OCI-LY1 (cell line): ENCODE data around the gene TMEM242.
A peak's percentile ranks its signal among the peaks of the same experiment; 100 is the strongest.
"Not testable (repeated sequence)": the region's sequence is repeated elsewhere in the genome, so short reads cannot be mapped to it uniquely, and the experiment has no call there.

Source experiments
- H2AFZ ChIP-seq: fragments of 200-600 bp; sonication (generic), shearing (Covaris generic); 2 replicates; pipeline ENCODE4 v1.6.0; 2014; ENCODE audit warnings: antibody characterized with exemption, mild to moderate bottlenecking, low read length
- H3F3A ChIP-seq: fragments of 200-600 bp; sonication (generic), shearing (Covaris generic); 2 replicates; pipeline ENCODE4 v1.6.0; 2014; ENCODE audit warnings: mild to moderate bottlenecking, antibody characterized with exemption, low read length, moderate library complexity; ENCODE audit not compliant: insufficient read depth
- H3K27ac ChIP-seq: fragments of 200-600 bp; sonication (generic); 2 replicates; pipeline ENCODE4 v1.5.1; 2014; ENCODE audit warnings: low read length, mixed run types, mild to moderate bottlenecking, low read depth; ENCODE audit not compliant: poor library complexity, severe bottlenecking
- H3K27me3 ChIP-seq: fragments of 200-600 bp; sonication (generic); 2 replicates; pipeline ENCODE4 v1.6.0; 2014; ENCODE audit warnings: antibody characterized with exemption, mild to moderate bottlenecking, low read length, moderate library complexity; ENCODE audit not compliant: insufficient read depth
- H3K36me3 ChIP-seq: fragments of 200-600 bp; sonication (generic); 2 replicates; pipeline ENCODE4 v1.6.1; 2014; ENCODE audit warnings: mild to moderate bottlenecking, antibody characterized with exemption, low read length, moderate library complexity, mixed read lengths; ENCODE audit not compliant: insufficient read depth
- H3K4me1 ChIP-seq: fragments of 200-600 bp; sonication (generic); 2 replicates; pipeline ENCODE4 v1.5.1; 2014; ENCODE audit warnings: mild to moderate bottlenecking, low read length, moderate library complexity; ENCODE audit not compliant: insufficient read depth, severe bottlenecking
- H3K4me2 ChIP-seq: fragments of 200-600 bp; sonication (generic), shearing (Covaris generic); 2 replicates; pipeline ENCODE4 v1.6.1; 2014; ENCODE audit warnings: low read length
- H3K4me3 ChIP-seq: fragments of 200-600 bp; sonication (generic); 2 replicates; pipeline ENCODE4 v1.5.1; 2014; ENCODE audit warnings: low read length, low read depth, mild to moderate bottlenecking, mixed read lengths; ENCODE audit not compliant: poor library complexity, severe bottlenecking
- H3K79me2 ChIP-seq: fragments of 200-600 bp; shearing (Covaris generic); 2 replicates; pipeline ENCODE4 v1.6.1; 2016; ENCODE audit warnings: mixed run types, low read length, mixed read lengths; ENCODE audit not compliant: insufficient read depth
- H3K9ac ChIP-seq: fragments of 200-600 bp; sonication (generic), shearing (Covaris generic); 2 replicates; pipeline ENCODE4 v1.6.1; 2014; ENCODE audit warnings: mild to moderate bottlenecking, low read length, mixed read lengths
- H3K9me2 ChIP-seq: fragments of 200-600 bp; sonication (generic), shearing (Covaris generic); 2 replicates; pipeline ENCODE4 v1.6.1; 2014; ENCODE audit warnings: low read depth, mild to moderate bottlenecking, low read length, mixed read lengths
- H3K9me3 ChIP-seq: fragments of 200-600 bp; shearing (Covaris generic); 2 replicates; pipeline ENCODE4 v1.6.1; 2014; ENCODE audit warnings: low read length, mixed read lengths
- H4K20me1 ChIP-seq: fragments of 200-600 bp; sonication (generic), shearing (Covaris generic); 2 replicates; pipeline ENCODE4 v1.6.0; 2016; ENCODE audit warnings: mild to moderate bottlenecking, low read length; ENCODE audit not compliant: insufficient read depth
- CTCF ChIP-seq: fragments of 200-600 bp; sonication (generic), shearing (Covaris generic); IDR thresholded peaks from 2 replicates; pipeline ENCODE4 v1.5.1; 2017; ENCODE audit warnings: mild to moderate bottlenecking, antibody characterized with exemption, low read length, moderate library complexity, mixed read lengths
- EZH2 ChIP-seq: fragments of 200-600 bp; sonication (generic), shearing (Covaris generic); IDR thresholded peaks from 2 replicates; pipeline ENCODE4 v1.8.0; 2017; ENCODE audit warnings: borderline replicate concordance, mixed run types, mild to moderate bottlenecking, antibody characterized with exemption, low read length, moderate library complexity, mixed read lengths

TMEM242 gene

GRCh38 chr6:157343732-157344131 is 20.4 kb upstream of the TMEM242 start:
- no peaks in the 10 kb centered on the region for H3F3A ChIP-seq
- H3K27ac ChIP-seq, result no peak overlapping the region
- H3K36me3 ChIP-seq, result no peaks in the 10 kb centered on the region
- no peaks in the 10 kb centered on the region; the same call in 1 of the 2 replicates for H3K27me3 ChIP-seq
- H3K4me1 ChIP-seq, result no peaks in the 10 kb centered on the region
- H3K4me3 ChIP-seq, result no peak overlapping the region
- H4K20me1 ChIP-seq, result no peaks in the 10 kb centered on the region
- H3K9me2 ChIP-seq, result no peaks in the 10 kb centered on the region
- TF ChIP-seq CTCF, result no peak
- TF ChIP-seq EZH2, result no peak
- H3K9ac ChIP-seq, result no peak overlapping the region
- H3K79me2 ChIP-seq, result no peaks in the 10 kb centered on the region
- no peaks in the 10 kb centered on the region for H3K9me3 ChIP-seq
- H2AFZ ChIP-seq, result no peak overlapping the region
- H3K4me2 ChIP-seq, result no peak overlapping the region

- no peak overlapping the region for H3K4me2 ChIP-seq
- no peaks in the 10 kb centered on the region for H3F3A ChIP-seq
- H3K4me1 ChIP-seq, result no peaks in the 10 kb centered on the region
- H3K9me2 ChIP-seq, result no peaks in the 10 kb centered on the region
- no peaks in the 10 kb centered on the region for H4K20me1 ChIP-seq
- no peak overlapping the region for H3K27ac ChIP-seq
- no peaks in the 10 kb centered on the region for H3K9me3 ChIP-seq
- TF ChIP-seq EZH2, result no peak
- peak; percentile 32; the same call in 1 of the 2 replicates for TF ChIP-seq CTCF
- H2AFZ ChIP-seq, result no peak overlapping the region
- no peaks in the 10 kb centered on the region for H3K36me3 ChIP-seq
- H3K27me3 ChIP-seq, result peaks cover 7% of the 10 kb centered on the region; the same call in 1 of the 2 replicates
- no peak overlapping the region for H3K9ac ChIP-seq
- no peaks in the 10 kb centered on the region for H3K79me2 ChIP-seq
- no peak overlapping the region for H3K4me3 ChIP-seq
Observed at GRCh38 chr6:157339432-157339831, 16.1 kb upstream of the TMEM242 start.

GRCh38 chr6:157337751-157338150 is 14.4 kb upstream of the TMEM242 start:
- Histone ChIP-seq H4K20me1 (no peaks in the 10 kb centered on the region), H3K9me2 (no peaks in the 10 kb centered on the region), H3K4me2 (no peak overlapping the region), H3K9ac (no peak overlapping the region), H2AFZ (no peak overlapping the region), H3F3A (no peaks in the 10 kb centered on the region), H3K27me3 (0 out of 2 replicates have a peak, but pooled peaks cover 7% of the 10 kb centered on the region), H3K4me1 (no peaks in the 10 kb centered on the region), H3K9me3 (no peaks in the 10 kb centered on the region), H3K27ac (no peak overlapping the region), H3K4me3 (no peak overlapping the region), H3K79me2 (no peaks in the 10 kb centered on the region), H3K36me3 (no peaks in the 10 kb centered on the region)
- TF ChIP-seq EZH2 (no peak), CTCF (no peak)

GRCh38 chr6:157337276-157337675 is 14.0 kb upstream of the TMEM242 start:
- not testable (repeated sequence) for H3K27ac ChIP-seq, H3K9me3 ChIP-seq, H3K36me3 ChIP-seq, H3K27me3 ChIP-seq, H3K4me3 ChIP-seq, H4K20me1 ChIP-seq, H3F3A ChIP-seq, H3K79me2 ChIP-seq, H3K9ac ChIP-seq, H3K9me2 ChIP-seq, H2AFZ ChIP-seq, H3K4me1 ChIP-seq, H3K4me2 ChIP-seq
